GM18907 (cell line): Measurements from ENCODE around the gene CEP78.
"Not testable (repeated sequence)": the region's sequence is repeated elsewhere in the genome, so short reads cannot be mapped to it uniquely, and the experiment has no call there.

Experiments
- ATAC-seq: cut with Tn5 transposase; IDR thresholded peaks from one replicate; pipeline ENCODE4 v1.9.1; 2021; ENCODE audit warnings: mild to moderate bottlenecking, moderate library complexity; ENCODE audit not compliant: unreplicated experiment

The CEP78 gene, protein sequence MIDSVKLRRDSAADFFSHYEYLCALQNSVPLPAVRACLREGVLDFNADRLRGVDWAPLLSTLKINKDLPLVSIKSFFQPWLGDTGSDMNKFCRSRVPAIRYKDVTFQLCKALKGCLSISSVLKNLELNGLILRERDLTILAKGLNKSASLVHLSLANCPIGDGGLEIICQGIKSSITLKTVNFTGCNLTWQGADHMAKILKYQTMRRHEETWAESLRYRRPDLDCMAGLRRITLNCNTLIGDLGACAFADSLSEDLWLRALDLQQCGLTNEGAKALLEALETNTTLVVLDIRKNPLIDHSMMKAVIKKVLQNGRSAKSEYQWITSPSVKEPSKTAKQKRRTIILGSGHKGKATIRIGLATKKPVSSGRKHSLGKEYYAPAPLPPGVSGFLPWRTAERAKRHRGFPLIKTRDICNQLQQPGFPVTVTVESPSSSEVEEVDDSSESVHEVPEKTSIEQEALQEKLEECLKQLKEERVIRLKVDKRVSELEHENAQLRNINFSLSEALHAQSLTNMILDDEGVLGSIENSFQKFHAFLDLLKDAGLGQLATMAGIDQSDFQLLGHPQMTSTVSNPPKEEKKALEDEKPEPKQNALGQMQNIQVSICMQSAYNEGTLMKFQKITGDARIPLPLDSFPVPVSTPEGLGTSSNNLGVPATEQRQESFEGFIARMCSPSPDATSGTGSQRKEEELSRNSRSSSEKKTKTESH

DNA sequence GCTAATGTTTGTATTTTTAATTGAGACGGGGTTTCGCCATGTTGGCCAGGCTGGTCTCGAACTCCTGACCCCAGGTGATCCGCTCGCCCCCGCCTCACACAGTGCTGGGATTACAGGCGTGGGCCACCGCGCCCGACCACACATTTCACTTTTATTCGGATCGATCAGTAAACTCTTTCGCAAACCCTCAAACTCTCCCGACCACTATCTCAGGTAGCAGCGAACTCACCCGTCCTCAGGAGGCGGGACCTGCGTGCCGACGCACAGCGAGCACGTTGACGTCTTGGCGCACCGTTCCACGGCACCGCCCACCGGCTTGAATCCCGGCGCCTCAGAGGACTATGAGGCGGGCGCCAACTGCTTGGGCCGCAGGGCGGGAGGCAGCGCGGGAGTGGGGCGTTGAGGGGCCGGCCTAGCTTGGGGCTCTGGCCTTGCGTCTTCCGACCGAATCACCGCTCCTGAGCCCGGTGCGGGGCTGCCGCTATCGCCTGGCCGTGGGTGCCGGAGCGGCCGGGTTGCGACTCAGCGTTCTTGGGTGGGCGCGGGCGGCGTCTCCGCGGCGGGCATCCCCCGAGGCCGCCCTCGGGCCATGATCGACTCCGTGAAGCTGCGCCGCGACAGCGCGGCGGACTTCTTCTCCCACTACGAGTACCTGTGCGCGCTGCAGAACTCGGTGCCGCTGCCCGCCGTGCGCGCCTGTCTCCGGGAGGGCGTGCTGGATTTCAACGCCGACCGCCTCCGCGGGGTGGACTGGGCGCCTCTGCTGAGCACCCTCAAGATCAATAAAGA is at the start of gene CEP78:
Gene CEP78, plus strand, starts transcription at position 314 of the 789 bp plus-strand sequence. Its CDS starts 276 bp downstream, at position 590.
- peak; percentile 99 for ATAC-seq

DNA sequence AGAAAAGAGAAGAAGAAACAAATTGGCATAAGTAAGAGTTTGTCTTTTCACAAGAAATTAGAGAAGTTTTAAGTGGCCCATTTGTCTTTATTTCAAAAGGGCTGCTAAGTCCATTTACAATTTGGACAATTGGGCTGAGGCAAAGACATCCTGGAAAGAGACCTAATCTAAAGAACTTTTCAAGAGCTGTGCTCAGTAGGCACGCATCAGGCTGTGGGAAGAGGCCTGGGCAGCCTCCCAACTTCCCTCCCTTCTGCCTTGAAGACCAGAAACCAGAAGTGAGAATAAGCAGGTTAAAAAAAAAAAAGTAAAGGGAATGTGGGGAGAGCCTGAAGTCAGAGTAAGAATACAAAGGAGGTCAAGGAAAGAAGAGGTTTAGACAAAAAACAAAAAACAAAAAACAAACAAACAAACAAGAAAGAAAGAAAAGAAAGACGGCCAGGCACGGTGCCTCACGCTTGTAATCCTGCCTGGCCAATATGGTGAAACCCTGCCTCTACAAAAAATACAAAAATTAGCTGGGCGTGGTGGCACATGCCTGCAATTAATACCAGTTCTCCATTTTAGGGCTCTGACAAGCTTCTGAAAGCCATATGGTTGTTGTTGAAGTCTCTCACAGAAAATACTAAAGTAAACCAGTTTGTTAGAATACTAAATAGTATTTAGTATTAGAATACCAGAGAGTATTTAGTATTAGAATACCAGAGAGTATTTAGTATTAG is 48.0 kb upstream of the CEP78 start:
- no peak for ATAC-seq

- ATAC-seq, result no peak
Measured at GRCh38 chr9:78188594-78188993, 47.3 kb upstream of the CEP78 start.

DNA sequence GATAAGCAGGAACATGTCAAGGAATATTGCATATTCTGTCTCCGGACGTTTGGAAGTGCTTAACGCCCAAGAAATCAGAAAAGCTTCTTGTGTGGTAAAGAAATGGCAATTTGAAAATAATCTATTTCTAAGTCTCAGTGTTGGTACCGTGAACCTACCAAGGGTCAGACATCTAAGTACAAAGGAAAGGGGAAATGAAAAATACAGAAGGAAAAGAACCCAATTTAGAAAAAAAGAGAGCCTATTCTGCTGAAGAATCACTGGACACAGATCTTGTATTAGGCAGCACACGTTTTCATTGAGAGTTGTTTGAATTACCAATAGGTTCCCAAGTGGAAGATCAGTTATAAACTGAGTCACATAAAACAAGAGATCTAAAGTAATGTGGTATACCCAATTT is 46.9 kb upstream of the CEP78 start:
- ATAC-seq, result no peak

DNA sequence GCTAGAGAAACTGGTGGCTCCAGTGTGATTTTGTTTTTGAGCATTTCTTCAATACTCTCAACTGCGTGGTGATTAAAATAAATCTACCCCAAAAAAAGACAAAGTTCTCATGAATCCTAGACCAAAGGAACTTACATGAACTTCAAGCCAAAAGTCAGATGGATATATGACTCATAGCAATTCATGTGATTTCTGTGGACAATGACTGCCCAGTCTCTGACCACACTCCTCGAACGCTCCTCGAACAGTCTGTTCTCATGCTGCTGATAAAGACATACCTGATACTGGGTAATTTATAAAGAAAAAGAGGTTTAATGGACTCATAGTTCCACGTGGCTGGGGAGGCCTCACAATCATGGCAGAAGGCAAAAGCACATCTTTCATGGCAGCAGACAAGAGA is 46.4 kb upstream of the CEP78 start:
- ATAC-seq, result no peak

- ATAC-seq, result no peak
Measured at GRCh38 chr9:78191931-78192330, 43.9 kb upstream of the CEP78 start.

- peak; percentile 55 for ATAC-seq
Measured at GRCh38 chr9:78196258-78196657, 39.6 kb upstream of the CEP78 start.

DNA sequence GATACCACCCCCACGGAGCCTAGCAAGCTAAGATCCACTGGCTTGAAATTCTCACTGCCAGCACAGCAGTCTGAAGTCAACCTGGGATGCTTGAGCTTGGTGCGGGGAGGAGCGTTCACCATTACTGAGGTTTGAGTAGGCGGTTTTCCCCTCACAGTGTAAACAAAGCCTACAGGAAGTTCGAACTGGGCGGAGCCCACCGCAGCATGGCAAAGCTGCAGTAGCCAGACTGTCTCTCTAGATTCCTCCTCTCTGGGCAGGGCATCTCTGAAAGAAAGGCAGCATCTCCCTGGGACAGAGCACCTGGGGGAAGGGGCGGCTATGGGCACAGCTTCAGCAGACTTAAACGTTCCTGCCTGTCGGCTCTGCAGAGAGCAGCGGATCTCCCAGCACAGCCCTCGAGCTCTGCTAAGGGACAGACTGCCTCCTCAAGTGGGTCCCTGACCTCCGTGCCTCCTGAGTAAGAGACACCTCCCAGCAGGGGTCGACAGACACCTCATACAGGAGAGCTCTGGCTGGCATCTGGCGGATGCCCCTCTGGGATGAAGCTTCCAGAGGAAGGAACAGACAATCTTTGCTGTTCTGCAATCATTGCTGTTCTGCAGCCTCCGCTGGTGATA is 34.6 kb upstream of the CEP78 start:
- ATAC-seq, result peak; percentile 92

- no peak for ATAC-seq
Measured at GRCh38 chr9:78207319-78207718, 28.6 kb upstream of the CEP78 start.

- ATAC-seq, result no peak
Measured at GRCh38 chr9:78207901-78208300, 28.0 kb upstream of the CEP78 start.

GRCh38 chr9:78209127-78209526 is 26.7 kb upstream of the CEP78 start:
- ATAC-seq, result no peak

- ATAC-seq, result peak; percentile 84
Measured at GRCh38 chr9:78210841-78211301, 25.0 kb upstream of the CEP78 start.

DNA sequence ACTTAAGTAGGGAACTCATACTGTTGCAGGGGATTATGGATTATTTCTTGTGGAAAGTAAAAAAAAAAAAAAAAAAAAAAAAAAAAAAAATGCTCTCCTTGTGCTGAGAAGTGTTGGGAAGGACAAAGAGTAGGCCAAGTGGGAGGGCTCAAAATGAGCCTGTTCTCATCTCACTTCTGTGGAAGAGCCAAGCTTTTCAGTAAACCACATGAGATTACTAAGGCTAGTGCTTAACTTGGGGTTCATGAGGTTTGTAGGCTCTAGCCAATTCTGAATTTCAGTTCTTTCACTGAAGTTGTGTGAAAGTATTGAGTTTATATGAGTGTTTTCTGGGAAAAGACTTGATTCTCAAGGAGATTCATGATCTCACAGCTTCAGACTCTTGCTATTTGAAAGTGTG is 23.0 kb upstream of the CEP78 start:
- ATAC-seq, result no peak

- ATAC-seq, result peak; percentile 72
Measured at GRCh38 chr9:78213712-78214111, 22.2 kb upstream of the CEP78 start.

DNA sequence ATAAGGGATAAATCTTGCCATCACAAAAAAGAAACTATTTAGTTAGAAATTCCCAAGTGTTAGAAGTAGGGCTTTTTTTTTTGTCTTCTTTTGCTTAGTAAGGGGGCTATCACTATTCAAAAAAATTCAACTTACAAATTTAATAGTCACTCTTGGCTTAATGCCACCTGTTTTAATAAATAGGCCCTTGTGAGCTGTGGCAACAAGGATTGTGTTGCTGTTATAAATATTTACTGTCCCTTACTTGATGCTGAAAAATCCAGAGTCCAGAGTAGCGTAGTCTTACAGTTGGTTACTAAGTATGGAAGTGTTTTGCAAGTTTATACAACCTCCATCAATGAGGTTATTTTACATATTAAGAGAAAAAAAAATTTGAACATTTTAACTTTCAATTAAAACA is 21.4 kb upstream of the CEP78 start:
- ATAC-seq, result no peak

- no peak for ATAC-seq
Measured at GRCh38 chr9:78215706-78216105, 20.2 kb upstream of the CEP78 start.

GRCh38 chr9:78218890-78219289 is 17.0 kb upstream of the CEP78 start:
- ATAC-seq, result no peak

DNA sequence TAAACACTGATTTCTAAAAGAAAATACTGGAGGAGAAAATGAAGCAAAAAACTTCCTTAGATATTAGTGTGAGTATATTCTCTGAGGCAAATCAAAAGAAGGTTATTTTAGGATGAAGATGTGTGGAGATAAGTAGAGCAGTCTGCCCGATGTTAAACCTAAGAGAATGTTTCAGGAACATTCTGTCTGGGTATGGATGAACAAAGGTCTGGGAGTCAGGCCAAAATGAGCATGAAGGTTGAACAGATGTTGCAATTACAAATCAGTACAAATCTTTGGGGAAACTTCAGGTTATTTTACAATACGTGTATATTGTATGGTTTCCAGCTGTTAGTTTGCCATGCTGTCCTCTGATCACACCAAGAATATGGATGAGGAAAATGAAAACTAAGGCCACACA is 14.4 kb upstream of the CEP78 start:
- no peak for ATAC-seq

DNA sequence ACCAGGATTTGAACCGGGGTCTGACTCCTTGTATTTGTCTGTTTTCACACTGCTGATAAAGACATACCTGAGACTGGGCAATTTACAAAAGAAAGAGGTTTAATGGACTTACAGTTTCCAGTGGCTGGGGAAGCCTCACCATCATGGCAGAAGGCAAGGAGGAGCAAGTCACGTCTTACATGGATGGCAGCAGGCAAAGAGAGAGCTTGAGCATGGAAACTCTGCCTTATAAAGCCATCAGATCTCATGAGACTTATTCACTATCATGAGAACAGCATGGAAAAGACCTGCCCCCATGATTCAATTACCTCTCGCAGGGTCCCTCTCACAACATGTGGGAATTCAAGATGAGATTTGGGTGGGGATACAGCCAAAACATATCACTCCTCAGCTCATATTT is 14.0 kb upstream of the CEP78 start:
- not testable (repeated sequence) for ATAC-seq

DNA sequence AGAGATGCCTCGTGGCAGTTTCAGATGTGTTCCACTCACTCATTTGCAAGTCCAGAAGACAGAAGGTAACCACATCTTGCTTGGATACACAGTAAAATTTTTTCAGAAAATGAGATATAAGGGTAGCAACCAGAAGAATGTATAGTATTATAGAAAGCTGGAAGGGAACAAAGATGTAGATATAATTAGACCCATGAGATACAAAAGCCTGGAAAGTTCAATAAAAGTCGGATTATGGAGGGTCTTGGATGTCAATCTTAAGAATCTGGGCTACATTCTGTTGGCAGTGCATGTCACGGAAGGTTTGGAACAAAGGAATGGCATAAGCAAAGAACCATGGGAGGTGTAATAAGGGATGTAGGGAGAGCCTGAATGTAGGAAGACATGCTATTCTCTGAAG is 5.1 kb upstream of the CEP78 start:
- no peak for ATAC-seq
